ENCODE results near the gene AVPR1B.

The AVPR1B gene

DNA sequence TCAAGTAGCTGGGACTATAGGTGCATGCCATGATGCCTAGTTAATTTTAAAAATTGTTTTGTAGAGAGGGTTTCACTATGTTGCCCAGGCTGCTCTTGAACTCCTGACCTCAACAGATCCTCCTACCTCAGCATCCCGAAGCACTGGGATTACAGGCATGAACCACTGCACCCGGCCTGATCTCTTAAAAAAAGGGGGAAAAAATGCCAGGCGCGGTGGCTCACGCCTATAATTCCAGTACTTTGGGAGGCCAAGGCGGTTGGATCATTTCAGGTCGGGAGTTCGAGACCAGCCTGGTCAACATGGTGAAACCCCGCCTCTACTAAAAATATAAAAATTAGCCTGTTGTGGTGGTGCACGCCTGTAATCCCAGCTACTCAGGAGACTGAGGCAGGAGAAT is 13.2 kb downstream of the AVPR1B start:
- H3K27ac ChIP-seq = no peak overlapping the region
- H3K79me2 ChIP-seq (ENCODE audit: insufficient read depth, low read depth) = no peaks in the 10 kb centered on the region
- no peaks in the 10 kb centered on the region for H3K36me3 ChIP-seq (ENCODE audit: insufficient read depth)
- TF ChIP-seq, protein P1, sequence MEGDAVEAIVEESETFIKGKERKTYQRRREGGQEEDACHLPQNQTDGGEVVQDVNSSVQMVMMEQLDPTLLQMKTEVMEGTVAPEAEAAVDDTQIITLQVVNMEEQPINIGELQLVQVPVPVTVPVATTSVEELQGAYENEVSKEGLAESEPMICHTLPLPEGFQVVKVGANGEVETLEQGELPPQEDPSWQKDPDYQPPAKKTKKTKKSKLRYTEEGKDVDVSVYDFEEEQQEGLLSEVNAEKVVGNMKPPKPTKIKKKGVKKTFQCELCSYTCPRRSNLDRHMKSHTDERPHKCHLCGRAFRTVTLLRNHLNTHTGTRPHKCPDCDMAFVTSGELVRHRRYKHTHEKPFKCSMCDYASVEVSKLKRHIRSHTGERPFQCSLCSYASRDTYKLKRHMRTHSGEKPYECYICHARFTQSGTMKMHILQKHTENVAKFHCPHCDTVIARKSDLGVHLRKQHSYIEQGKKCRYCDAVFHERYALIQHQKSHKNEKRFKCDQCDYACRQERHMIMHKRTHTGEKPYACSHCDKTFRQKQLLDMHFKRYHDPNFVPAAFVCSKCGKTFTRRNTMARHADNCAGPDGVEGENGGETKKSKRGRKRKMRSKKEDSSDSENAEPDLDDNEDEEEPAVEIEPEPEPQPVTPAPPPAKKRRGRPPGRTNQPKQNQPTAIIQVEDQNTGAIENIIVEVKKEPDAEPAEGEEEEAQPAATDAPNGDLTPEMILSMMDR (conservative IDR thresholded peaks at IDR 0.05; ENCODE audit: low read depth, low read length) = no peak
- H3K4me2 ChIP-seq = no peak overlapping the region
- H3K9ac ChIP-seq = no peak overlapping the region
- peaks cover 7% of the 10 kb centered on the region for H3K4me1 ChIP-seq (ENCODE audit: low read depth, poor library complexity, severe bottlenecking)
- no peak overlapping the region for H2AFZ ChIP-seq (ENCODE audit: low read depth)
- no peaks in the 10 kb centered on the region for H4K20me1 ChIP-seq (ENCODE audit: insufficient read depth)
- no peak overlapping the region for H3K4me3 ChIP-seq (IDR thresholded peaks at IDR 0.05; ENCODE audit: insufficient read depth, low read depth, low read length)
- no peaks in the 10 kb centered on the region for H3K27me3 ChIP-seq (ENCODE audit: insufficient read depth, low read depth)

DNA sequence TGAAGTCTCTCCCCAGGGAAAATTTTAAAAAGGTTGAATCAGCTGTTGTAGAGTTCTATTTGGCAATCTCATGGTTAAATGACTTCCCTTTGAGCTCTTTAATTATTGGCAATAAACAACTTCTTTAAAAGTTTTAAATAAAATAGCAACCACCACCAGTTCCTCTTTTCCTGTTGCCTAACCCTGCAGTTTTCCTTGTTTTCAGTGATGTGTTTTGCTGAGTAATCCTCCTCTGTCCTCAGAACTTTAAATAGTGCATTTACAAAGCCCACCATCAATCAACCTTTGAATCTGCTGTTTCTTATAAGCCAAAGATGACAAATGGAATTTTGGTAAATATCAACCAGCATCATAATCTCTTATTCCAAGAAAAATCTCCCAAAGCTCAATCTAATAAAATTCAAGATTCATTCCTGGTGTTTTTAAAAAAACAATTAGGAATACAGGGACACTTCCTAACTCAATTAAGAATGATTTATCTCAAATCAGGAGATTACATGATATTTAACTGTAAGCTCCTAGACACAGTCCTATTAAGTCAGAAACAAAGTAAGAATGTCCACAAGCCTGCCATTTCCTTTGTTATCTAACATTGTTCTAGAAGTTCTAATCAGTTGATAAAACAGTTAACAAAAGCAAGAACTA is 14.8 kb downstream of the AVPR1B start:
- Histone ChIP-seq H3K79me2 (ENCODE audit: insufficient read depth, low read depth) (no peaks in the 10 kb centered on the region), H3K36me3 (ENCODE audit: insufficient read depth) (no peaks in the 10 kb centered on the region), H4K20me1 (ENCODE audit: insufficient read depth) (no peaks in the 10 kb centered on the region), H2AFZ (ENCODE audit: low read depth) (no peak overlapping the region), H3K9ac (no peak overlapping the region), H3K4me2 (no peak overlapping the region), H3K27me3 (ENCODE audit: insufficient read depth, low read depth) (no peaks in the 10 kb centered on the region), H3K4me3 (IDR thresholded peaks at IDR 0.05; ENCODE audit: insufficient read depth, low read depth, low read length) (no peak overlapping the region), H3K27ac (no peak overlapping the region), H3K4me1 (ENCODE audit: low read depth, poor library complexity, severe bottlenecking) (peaks cover 7% of the 10 kb centered on the region)
- TF ChIP-seq, protein P1 (conservative IDR thresholded peaks at IDR 0.05; ENCODE audit: low read depth, low read length) = no peak

DNA sequence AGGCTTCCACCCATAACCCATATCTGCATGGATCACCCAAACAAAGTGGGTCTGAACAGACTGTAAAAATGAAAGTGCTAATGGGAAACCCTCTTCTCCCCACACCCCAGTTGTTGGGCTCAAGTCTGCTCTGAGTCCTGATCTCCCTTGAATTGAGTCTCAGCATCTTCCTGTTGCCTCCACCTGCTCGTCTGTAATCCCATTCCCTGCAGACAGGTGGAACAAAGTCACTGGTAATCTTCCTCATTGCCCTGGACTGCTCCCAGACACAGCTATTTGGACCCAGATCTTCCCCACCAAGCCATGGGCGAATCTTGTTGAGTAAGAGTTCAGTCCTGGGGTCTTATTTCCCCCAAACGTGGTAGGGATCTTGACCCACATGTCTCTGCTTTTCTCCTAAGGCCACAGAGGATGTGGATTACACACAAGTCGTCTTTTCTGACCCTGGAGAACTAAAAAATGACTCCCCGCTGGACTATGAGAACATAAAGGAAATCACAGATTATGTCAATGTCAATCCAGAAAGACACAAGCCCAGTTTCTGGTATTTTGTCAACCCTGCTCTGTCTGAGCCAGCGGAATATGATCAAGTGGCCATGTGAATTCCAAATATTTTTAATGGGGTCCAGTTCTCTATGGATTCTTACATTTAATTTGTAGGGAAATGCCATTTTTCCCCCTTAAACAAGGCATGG is 15.7 kb downstream of the AVPR1B start:
- peaks cover 4% of the 10 kb centered on the region for H3K4me1 ChIP-seq (ENCODE audit: low read depth, poor library complexity, severe bottlenecking)
- no peaks in the 10 kb centered on the region for H4K20me1 ChIP-seq (ENCODE audit: insufficient read depth)
- no peak overlapping the region for H3K27ac ChIP-seq
- H3K4me3 ChIP-seq (IDR thresholded peaks at IDR 0.05; ENCODE audit: insufficient read depth, low read depth, low read length) = no peak overlapping the region
- no peak overlapping the region for H2AFZ ChIP-seq (ENCODE audit: low read depth)
- H3K9ac ChIP-seq = no peak overlapping the region
- H3K36me3 ChIP-seq (ENCODE audit: insufficient read depth) = no peaks in the 10 kb centered on the region
- no peak overlapping the region for H3K4me2 ChIP-seq
- H3K79me2 ChIP-seq (ENCODE audit: insufficient read depth, low read depth) = no peaks in the 10 kb centered on the region
- H3K27me3 ChIP-seq (ENCODE audit: insufficient read depth, low read depth) = no peaks in the 10 kb centered on the region
- TF ChIP-seq, protein P1 (conservative IDR thresholded peaks at IDR 0.05; ENCODE audit: low read depth, low read length) = no peak

DNA sequence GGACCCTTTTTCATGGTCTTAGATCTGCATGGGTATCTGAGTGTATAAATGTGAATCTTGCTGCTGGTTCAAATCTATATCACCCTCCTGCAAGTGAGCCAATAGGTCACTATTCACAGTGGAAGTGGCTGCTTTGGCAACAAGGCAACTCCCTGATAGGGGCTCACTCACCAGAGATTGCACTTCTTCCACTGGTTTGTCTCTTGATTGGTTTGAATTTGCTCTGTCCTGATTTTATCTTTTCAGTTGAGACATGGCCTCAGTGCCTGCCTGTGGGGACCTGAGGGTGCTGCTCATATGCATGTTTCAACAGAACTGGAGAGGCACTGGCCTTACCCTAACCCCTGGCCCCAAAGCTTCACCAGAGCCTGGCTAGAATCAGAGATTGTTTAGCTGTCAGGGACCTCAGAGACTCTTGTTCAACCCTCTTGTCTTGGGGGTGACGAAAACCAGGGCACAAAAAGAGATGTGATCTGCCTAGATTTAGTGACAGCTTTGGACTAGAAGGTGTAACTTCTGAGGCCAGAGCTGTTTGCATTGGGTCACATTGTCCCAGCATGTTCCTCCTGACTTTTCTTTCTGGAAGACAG is 16.9 kb downstream of the AVPR1B start:
- no peaks in the 10 kb centered on the region for H3K4me1 ChIP-seq (ENCODE audit: low read depth, poor library complexity, severe bottlenecking)
- no peak overlapping the region for H3K4me2 ChIP-seq
- H3K36me3 ChIP-seq (ENCODE audit: insufficient read depth) = no peaks in the 10 kb centered on the region
- H3K9ac ChIP-seq = no peak overlapping the region
- H4K20me1 ChIP-seq (ENCODE audit: insufficient read depth) = no peaks in the 10 kb centered on the region
- no peak overlapping the region for H2AFZ ChIP-seq (ENCODE audit: low read depth)
- no peaks in the 10 kb centered on the region for H3K27me3 ChIP-seq (ENCODE audit: insufficient read depth, low read depth)
- no peaks in the 10 kb centered on the region for H3K79me2 ChIP-seq (ENCODE audit: insufficient read depth, low read depth)
- no peak overlapping the region for H3K27ac ChIP-seq
- TF ChIP-seq, protein P1 (conservative IDR thresholded peaks at IDR 0.05; ENCODE audit: low read depth, low read length) = no peak
- no peak overlapping the region for H3K4me3 ChIP-seq (IDR thresholded peaks at IDR 0.05; ENCODE audit: insufficient read depth, low read depth, low read length)
